Measurements from ENCODE around the gene BEST3.

The BEST3 gene

DNA sequence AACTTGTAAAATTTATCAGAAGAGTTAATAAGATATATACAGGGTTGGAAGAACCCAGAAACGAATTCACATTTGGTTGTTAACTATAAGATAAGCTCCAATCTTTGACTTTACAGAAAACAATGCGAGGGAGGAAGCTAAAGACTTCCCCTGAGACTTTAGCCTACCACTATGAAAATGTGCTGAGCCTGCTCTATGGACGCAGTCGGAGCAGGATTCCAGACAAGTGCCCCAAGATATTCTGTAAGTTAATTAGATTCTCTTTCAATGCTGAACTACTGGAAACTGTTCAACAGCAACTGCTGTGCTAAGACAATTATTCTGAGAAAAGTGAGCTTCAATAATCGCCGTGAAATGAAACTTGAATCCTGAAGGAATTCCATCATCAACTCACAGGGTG is 80.1 kb downstream of the BEST3 start:
- no peak for TF ChIP-seq FOXP2 (optimal IDR thresholded peaks at IDR 0.05; ENCODE audit: borderline replicate concordance, extremely low read depth, extremely low read length, insufficient read depth)
- no peak for TF ChIP-seq POLR2AphosphoS5 (IDR thresholded peaks at IDR 0.05; ENCODE audit: low read depth, low read length)
- no peak for TF ChIP-seq TAF1 (IDR thresholded peaks at IDR 0.05; ENCODE audit: borderline replicate concordance, insufficient read depth, low read length)
- no peak for TF ChIP-seq SIN3A (IDR thresholded peaks at IDR 0.05; ENCODE audit: borderline replicate concordance, insufficient read depth, low read length)
- TF ChIP-seq, protein P1, sequence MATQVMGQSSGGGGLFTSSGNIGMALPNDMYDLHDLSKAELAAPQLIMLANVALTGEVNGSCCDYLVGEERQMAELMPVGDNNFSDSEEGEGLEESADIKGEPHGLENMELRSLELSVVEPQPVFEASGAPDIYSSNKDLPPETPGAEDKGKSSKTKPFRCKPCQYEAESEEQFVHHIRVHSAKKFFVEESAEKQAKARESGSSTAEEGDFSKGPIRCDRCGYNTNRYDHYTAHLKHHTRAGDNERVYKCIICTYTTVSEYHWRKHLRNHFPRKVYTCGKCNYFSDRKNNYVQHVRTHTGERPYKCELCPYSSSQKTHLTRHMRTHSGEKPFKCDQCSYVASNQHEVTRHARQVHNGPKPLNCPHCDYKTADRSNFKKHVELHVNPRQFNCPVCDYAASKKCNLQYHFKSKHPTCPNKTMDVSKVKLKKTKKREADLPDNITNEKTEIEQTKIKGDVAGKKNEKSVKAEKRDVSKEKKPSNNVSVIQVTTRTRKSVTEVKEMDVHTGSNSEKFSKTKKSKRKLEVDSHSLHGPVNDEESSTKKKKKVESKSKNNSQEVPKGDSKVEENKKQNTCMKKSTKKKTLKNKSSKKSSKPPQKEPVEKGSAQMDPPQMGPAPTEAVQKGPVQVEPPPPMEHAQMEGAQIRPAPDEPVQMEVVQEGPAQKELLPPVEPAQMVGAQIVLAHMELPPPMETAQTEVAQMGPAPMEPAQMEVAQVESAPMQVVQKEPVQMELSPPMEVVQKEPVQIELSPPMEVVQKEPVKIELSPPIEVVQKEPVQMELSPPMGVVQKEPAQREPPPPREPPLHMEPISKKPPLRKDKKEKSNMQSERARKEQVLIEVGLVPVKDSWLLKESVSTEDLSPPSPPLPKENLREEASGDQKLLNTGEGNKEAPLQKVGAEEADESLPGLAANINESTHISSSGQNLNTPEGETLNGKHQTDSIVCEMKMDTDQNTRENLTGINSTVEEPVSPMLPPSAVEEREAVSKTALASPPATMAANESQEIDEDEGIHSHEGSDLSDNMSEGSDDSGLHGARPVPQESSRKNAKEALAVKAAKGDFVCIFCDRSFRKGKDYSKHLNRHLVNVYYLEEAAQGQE (IDR thresholded peaks at IDR 0.05; ENCODE audit: insufficient read depth in 1 of 2, low read depth in 2 of 2, low read length in 2 of 2) = no peak

DNA sequence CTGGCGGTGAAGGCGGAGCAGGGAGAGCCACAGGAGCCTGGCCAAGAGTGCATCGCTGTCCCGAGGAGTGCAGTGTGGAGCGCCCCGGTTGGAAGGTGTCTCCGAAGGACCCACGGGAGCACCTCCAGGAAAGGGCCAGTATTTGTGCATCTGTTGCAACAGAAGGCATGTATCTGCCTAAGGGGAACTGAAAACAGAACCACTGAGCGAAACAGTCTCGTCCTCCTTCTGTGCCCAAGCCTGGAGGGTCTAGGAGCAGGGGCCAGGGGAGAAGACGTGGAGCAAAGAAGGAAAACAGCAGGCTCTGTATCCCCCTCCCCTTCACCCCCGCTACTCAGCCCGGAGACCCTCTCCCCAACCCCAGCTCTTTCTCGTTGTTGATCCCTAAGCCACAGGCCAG is 83.1 kb downstream of the BEST3 start:
- TF ChIP-seq SIN3A (IDR thresholded peaks at IDR 0.05; ENCODE audit: borderline replicate concordance, insufficient read depth, low read length) = no peak
- no peak for TF ChIP-seq POLR2AphosphoS5 (IDR thresholded peaks at IDR 0.05; ENCODE audit: low read depth, low read length)
- no peak for TF ChIP-seq FOXP2 (optimal IDR thresholded peaks at IDR 0.05; ENCODE audit: borderline replicate concordance, extremely low read depth, extremely low read length, insufficient read depth)

DNA sequence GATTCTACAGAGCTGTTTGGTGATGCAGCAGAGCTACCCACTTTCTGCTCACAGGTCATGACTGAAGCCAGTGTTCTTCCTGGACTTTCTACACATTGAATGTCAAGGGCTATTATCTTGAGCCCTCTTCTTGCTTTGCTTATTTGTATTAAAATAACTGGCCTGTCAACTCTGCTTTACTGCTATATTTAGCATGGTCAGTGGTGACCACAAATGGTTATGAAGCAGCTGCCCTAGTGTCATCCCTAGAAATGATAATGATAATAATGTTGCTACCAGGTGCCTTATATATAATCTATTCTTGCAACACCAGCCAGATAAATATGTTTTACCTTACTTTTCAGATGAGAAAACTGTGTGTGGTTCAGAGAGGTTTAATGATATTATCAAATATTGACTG is 85.8 kb downstream of the BEST3 start:
- TF ChIP-seq FOXP2 (optimal IDR thresholded peaks at IDR 0.05; ENCODE audit: borderline replicate concordance, extremely low read depth, extremely low read length, insufficient read depth) (no peak), SIN3A (IDR thresholded peaks at IDR 0.05; ENCODE audit: borderline replicate concordance, insufficient read depth, low read length) (no peak), POLR2AphosphoS5 (IDR thresholded peaks at IDR 0.05; ENCODE audit: low read depth, low read length) (no peak), TAF1 (IDR thresholded peaks at IDR 0.05; ENCODE audit: borderline replicate concordance, insufficient read depth, low read length) (no peak)
- TF ChIP-seq, protein P1 (IDR thresholded peaks at IDR 0.05; ENCODE audit: insufficient read depth in 1 of 2, low read depth in 2 of 2, low read length in 2 of 2) = no peak

DNA sequence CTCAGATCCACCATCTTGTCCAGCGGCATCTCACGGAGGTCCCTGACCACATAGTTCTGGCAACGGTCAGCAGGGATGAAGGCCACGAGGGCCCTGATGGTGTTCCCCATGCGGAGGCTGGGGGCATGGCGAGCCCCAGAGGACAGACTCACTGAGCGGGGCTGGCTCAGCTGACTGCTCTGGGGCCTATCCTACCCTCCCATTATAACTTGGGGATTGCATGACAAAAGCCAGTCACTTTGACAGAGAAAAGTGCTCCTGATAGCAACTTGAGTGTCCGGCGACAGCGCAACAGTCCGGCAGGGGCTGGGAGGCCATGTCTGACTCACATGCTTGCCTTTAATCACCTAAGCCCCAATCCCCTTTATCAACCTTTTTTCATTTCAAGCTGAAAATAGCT is 88.4 kb downstream of the BEST3 start, which contains the start of gene LRRC10:
Gene LRRC10, minus strand, starts transcription at position 179 of the 400 bp plus-strand sequence. Its CDS starts 69 bp downstream, at position 110.
- TF ChIP-seq, protein P1 (IDR thresholded peaks at IDR 0.05; ENCODE audit: insufficient read depth in 1 of 2, low read depth in 2 of 2, low read length in 2 of 2) = no peak
- TF ChIP-seq FOXP2 (optimal IDR thresholded peaks at IDR 0.05; ENCODE audit: borderline replicate concordance, extremely low read depth, extremely low read length, insufficient read depth) = no peak
- TF ChIP-seq POLR2AphosphoS5 (IDR thresholded peaks at IDR 0.05; ENCODE audit: low read depth, low read length) = no peak
- TF ChIP-seq SIN3A (IDR thresholded peaks at IDR 0.05; ENCODE audit: borderline replicate concordance, insufficient read depth, low read length) = no peak
- TF ChIP-seq TAF1 (IDR thresholded peaks at IDR 0.05; ENCODE audit: borderline replicate concordance, insufficient read depth, low read length) = no peak

DNA sequence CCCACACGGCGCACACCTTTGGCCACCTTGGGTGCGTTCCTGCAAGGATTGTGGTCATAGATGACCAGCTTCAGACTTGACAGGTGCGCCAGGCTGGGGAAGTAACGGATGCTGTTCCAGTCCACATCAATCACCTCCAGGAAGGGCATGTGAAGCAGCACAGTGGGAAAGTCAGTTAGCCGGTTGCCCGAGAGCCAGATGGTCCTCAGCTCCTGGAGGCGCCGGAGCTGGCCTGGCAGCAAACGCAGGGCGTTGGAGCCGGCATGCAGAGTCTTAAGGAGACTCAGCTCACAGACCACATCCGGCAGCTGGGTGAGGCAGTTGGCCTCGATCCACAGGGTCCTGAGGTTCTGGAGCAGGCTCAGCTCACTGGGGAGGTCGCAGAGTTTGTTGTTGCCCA is 89.0 kb downstream of the BEST3 start:
- TF ChIP-seq FOXP2 (optimal IDR thresholded peaks at IDR 0.05; ENCODE audit: borderline replicate concordance, extremely low read depth, extremely low read length, insufficient read depth) = no peak
- TF ChIP-seq, protein P1 (IDR thresholded peaks at IDR 0.05; ENCODE audit: insufficient read depth in 1 of 2, low read depth in 2 of 2, low read length in 2 of 2) = no peak
- no peak for TF ChIP-seq TAF1 (IDR thresholded peaks at IDR 0.05; ENCODE audit: borderline replicate concordance, insufficient read depth, low read length)
- TF ChIP-seq POLR2AphosphoS5 (IDR thresholded peaks at IDR 0.05; ENCODE audit: low read depth, low read length) = no peak
